WTC11 (cell line): ENCODE results near the gene NUP210. TPM values are rescaled to one million over a fixed set of nuclear protein-coding genes. Genes with fewer than 3 reads are reported as not detected.

Experiments
- ATAC-seq: fragments of 200-7000 bp; cut with Tn5 transposase; 2 replicates; pipeline ENCODE4 v1.10.0; 2021; ENCODE audit warnings: mild to moderate bottlenecking, moderate library complexity
- CTCF ChIA-PET: fragments of 300-600 bp; sonication (Branson Sonifier 250); formaldehyde crosslinking; loops from one replicate; lab custom pipeline; 2021; ENCODE audit warnings: antibody characterized with exemption; lab: Charles Lee
- POLR2A ChIA-PET: fragments of 350-600 bp; sonication (Branson Sonifier 250); formaldehyde crosslinking; loops from one replicate; lab custom pipeline; 2021; ENCODE audit warnings: antibody characterized with exemption; lab: Charles Lee
- DNase-seq: peaks from one replicate; pipeline ENCODE4 v3.0.0; 2021; ENCODE audit warnings: low spot score
- H3K27ac Mint-ChIP-seq: 2 replicates; pipeline ENCODE4 v1.8.0; 2021; ENCODE audit warnings: mixed read lengths
- H3K27me3 Mint-ChIP-seq: 2 replicates; pipeline ENCODE4 v1.8.0; 2021; ENCODE audit warnings: low read depth, mild to moderate bottlenecking, moderate library complexity, mixed read lengths
- H3K36me3 Mint-ChIP-seq: 2 replicates; pipeline ENCODE4 v1.8.0; 2021; ENCODE audit warnings: mixed read lengths
- H3K4me1 Mint-ChIP-seq: 2 replicates; pipeline ENCODE4 v1.8.0; 2022; ENCODE audit warnings: mixed read lengths
- H3K4me3 Mint-ChIP-seq: 2 replicates; pipeline ENCODE4 v1.8.0; 2021; ENCODE audit warnings: mild to moderate bottlenecking, moderate library complexity, mixed read lengths
- H3K9me3 Mint-ChIP-seq: 2 replicates; pipeline ENCODE4 v1.8.0; 2021; ENCODE audit warnings: mixed read lengths
- CBFB ChIP-seq: sonication (generic); formaldehyde crosslinking; IDR thresholded peaks from 2 replicates; pipeline ENCODE4 v1.8.1; 2022; ENCODE audit warnings: mild to moderate bottlenecking, low read depth, missing genetic modification reagents
- CREM ChIP-seq: sonication (generic); formaldehyde crosslinking; IDR thresholded peaks from 2 replicates; pipeline ENCODE4 v1.8.1; 2022; ENCODE audit warnings: mild to moderate bottlenecking, missing genetic modification reagents, moderate library complexity
- FOXJ3 ChIP-seq: sonication (generic); formaldehyde crosslinking; IDR thresholded peaks from 2 replicates; pipeline ENCODE4 v1.9.0; 2021; ENCODE audit warnings: missing genetic modification reagents, mild to moderate bottlenecking, borderline replicate concordance
- GRHL2 ChIP-seq: fragments of 250-450 bp; sonication (Bioruptor Pico); IDR thresholded peaks from 2 replicates; pipeline ENCODE4 v1.8.0; 2022; ENCODE audit warnings: mild to moderate bottlenecking, moderate library complexity; ENCODE audit not compliant: insufficient replicate concordance, severe bottlenecking
- JAZF1 ChIP-seq: fragments of 250-450 bp; sonication (Bioruptor Pico); IDR thresholded peaks from 2 replicates; pipeline ENCODE4 v1.9.0; 2021; ENCODE audit warnings: moderate library complexity, mild to moderate bottlenecking, inconsistent platforms
- NR1H2 ChIP-seq: sonication (generic); formaldehyde crosslinking; IDR thresholded peaks from 2 replicates; pipeline ENCODE4 v1.9.0; 2021; ENCODE audit warnings: mild to moderate bottlenecking, moderate library complexity, missing genetic modification reagents
- NR3C1 ChIP-seq: sonication (generic); formaldehyde crosslinking; conservative IDR thresholded peaks from 2 replicates; pipeline ENCODE4 v1.8.1; 2023; ENCODE audit warnings: low read depth, mild to moderate bottlenecking, missing genetic modification reagents
- OVOL2 ChIP-seq: fragments of 250-450 bp; sonication (Bioruptor Pico); IDR thresholded peaks from 2 replicates; pipeline ENCODE4 v1.9.0; 2021; ENCODE audit warnings: mild to moderate bottlenecking, borderline replicate concordance
- SOX15 ChIP-seq: fragments of 250-450 bp; sonication (Bioruptor Pico); IDR thresholded peaks from 2 replicates; pipeline ENCODE4 v1.9.0; 2021; ENCODE audit warnings: mild to moderate bottlenecking
- SP1 ChIP-seq: sonication (generic); formaldehyde crosslinking; conservative IDR thresholded peaks from 2 replicates; pipeline ENCODE4 v1.8.1; 2022; ENCODE audit warnings: missing genetic modification reagents
- TCF7 ChIP-seq: sonication (generic); formaldehyde crosslinking; IDR thresholded peaks from 2 replicates; pipeline ENCODE4 v1.8.0; 2022; ENCODE audit warnings: mild to moderate bottlenecking, low read depth, missing genetic modification reagents, moderate library complexity
- ZNF423 ChIP-seq: fragments of 250-450 bp; sonication (Bioruptor Pico); IDR thresholded peaks from 2 replicates; pipeline ENCODE4 v2.1.2; 2022; ENCODE audit warnings: mild to moderate bottlenecking, moderate library complexity
- total RNA-seq: library from RNA; stranded (reverse); gene quantifications from 3 replicates; pipeline ENCODE4 v1.2.3, GENCODE V29; 2021
- TF ChIP-seq, protein P1 (sequence below): sonication (generic); formaldehyde crosslinking; IDR thresholded peaks from 2 replicates; pipeline ENCODE4 v1.8.1; 2023; ENCODE audit warnings: mild to moderate bottlenecking, missing genetic modification reagents
- TF ChIP-seq, protein P2 (sequence below): sonication (generic); formaldehyde crosslinking; IDR thresholded peaks from 2 replicates; pipeline ENCODE4 v1.8.0; 2023; ENCODE audit warnings: missing genetic modification reagents, mild to moderate bottlenecking, borderline replicate concordance
- TF ChIP-seq, protein P3 (sequence below): fragments of 250-450 bp; sonication (Bioruptor Pico); IDR thresholded peaks from 2 replicates; pipeline ENCODE4 v1.9.0; 2021; ENCODE audit warnings: mild to moderate bottlenecking
- TF ChIP-seq, protein P4 (sequence below): sonication (generic); formaldehyde crosslinking; IDR thresholded peaks from 2 replicates; pipeline ENCODE4 v1.8.1; 2022; ENCODE audit warnings: low read depth, mild to moderate bottlenecking, moderate library complexity, missing genetic modification reagents, borderline replicate concordance
- TF ChIP-seq, protein P5 (sequence below): sonication (generic); formaldehyde crosslinking; conservative IDR thresholded peaks from 2 replicates; pipeline ENCODE4 v1.8.1; 2022; ENCODE audit warnings: mild to moderate bottlenecking, missing genetic modification reagents
- TF ChIP-seq, protein P6 (sequence below): fragments of 250-450 bp; sonication (Bioruptor Pico); IDR thresholded peaks from 2 replicates; pipeline ENCODE4 v1.9.0; 2021; ENCODE audit warnings: mild to moderate bottlenecking, borderline replicate concordance
- TF ChIP-seq, protein P7 (sequence below): sonication (generic); formaldehyde crosslinking; IDR thresholded peaks from 2 replicates; pipeline ENCODE4 v1.8.0; 2022; ENCODE audit warnings: mild to moderate bottlenecking, missing genetic modification reagents
- TF ChIP-seq, protein P8 (sequence below): sonication (generic); formaldehyde crosslinking; IDR thresholded peaks from 2 replicates; pipeline ENCODE4 v1.8.1; 2023; ENCODE audit warnings: mild to moderate bottlenecking, missing genetic modification reagents, moderate library complexity

The NUP210 gene
- total RNA-seq, 1 experiment from 2014 or later: 59.2 TPM

DNA sequence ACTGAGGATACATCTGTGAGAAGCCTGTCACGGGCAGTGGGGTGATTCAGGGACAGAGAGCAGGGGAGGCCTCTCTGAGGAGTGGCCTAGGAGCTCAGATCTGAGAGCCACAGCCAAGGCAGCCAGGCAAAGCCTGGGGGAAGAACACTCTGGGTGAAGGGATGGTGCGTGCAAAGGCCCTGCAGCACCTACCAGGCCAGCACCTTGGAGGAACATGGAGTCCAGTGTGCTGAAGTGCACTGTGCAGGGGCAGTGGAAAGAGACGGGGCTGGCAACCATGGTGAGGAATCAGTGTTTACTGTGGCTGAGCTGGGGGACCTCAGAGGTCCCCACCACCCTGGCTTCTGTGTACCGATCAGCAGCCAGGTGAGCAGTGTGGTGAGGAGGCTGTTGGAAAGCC lies 48.0 kb downstream of the NUP210 start:
- POLR2A ChIA-PET: no interaction called here
- no peaks in the 10 kb centered on the region for H3K27me3 Mint-ChIP-seq
- DNase-seq: no peak
- H3K9me3 Mint-ChIP-seq: peaks cover 8% of the 10 kb centered on the region
- no peak for ATAC-seq
- no peak for TF ChIP-seq GRHL2
- no peak for TF ChIP-seq OVOL2 (CRISPR knock-in tag)
- TF ChIP-seq, protein P1, sequence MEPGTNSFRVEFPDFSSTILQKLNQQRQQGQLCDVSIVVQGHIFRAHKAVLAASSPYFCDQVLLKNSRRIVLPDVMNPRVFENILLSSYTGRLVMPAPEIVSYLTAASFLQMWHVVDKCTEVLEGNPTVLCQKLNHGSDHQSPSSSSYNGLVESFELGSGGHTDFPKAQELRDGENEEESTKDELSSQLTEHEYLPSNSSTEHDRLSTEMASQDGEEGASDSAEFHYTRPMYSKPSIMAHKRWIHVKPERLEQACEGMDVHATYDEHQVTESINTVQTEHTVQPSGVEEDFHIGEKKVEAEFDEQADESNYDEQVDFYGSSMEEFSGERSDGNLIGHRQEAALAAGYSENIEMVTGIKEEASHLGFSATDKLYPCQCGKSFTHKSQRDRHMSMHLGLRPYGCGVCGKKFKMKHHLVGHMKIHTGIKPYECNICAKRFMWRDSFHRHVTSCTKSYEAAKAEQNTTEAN (CRISPR knock-in tag): no peak
- TF ChIP-seq NR3C1 (CRISPR knock-in tag): no peak
- TF ChIP-seq, protein P2, sequence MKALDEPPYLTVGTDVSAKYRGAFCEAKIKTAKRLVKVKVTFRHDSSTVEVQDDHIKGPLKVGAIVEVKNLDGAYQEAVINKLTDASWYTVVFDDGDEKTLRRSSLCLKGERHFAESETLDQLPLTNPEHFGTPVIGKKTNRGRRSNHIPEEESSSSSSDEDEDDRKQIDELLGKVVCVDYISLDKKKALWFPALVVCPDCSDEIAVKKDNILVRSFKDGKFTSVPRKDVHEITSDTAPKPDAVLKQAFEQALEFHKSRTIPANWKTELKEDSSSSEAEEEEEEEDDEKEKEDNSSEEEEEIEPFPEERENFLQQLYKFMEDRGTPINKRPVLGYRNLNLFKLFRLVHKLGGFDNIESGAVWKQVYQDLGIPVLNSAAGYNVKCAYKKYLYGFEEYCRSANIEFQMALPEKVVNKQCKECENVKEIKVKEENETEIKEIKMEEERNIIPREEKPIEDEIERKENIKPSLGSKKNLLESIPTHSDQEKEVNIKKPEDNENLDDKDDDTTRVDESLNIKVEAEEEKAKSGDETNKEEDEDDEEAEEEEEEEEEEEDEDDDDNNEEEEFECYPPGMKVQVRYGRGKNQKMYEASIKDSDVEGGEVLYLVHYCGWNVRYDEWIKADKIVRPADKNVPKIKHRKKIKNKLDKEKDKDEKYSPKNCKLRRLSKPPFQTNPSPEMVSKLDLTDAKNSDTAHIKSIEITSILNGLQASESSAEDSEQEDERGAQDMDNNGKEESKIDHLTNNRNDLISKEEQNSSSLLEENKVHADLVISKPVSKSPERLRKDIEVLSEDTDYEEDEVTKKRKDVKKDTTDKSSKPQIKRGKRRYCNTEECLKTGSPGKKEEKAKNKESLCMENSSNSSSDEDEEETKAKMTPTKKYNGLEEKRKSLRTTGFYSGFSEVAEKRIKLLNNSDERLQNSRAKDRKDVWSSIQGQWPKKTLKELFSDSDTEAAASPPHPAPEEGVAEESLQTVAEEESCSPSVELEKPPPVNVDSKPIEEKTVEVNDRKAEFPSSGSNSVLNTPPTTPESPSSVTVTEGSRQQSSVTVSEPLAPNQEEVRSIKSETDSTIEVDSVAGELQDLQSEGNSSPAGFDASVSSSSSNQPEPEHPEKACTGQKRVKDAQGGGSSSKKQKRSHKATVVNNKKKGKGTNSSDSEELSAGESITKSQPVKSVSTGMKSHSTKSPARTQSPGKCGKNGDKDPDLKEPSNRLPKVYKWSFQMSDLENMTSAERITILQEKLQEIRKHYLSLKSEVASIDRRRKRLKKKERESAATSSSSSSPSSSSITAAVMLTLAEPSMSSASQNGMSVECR (CRISPR knock-in tag): no peak
- no peak for TF ChIP-seq NR1H2 (CRISPR knock-in tag)
- TF ChIP-seq, protein P3, sequence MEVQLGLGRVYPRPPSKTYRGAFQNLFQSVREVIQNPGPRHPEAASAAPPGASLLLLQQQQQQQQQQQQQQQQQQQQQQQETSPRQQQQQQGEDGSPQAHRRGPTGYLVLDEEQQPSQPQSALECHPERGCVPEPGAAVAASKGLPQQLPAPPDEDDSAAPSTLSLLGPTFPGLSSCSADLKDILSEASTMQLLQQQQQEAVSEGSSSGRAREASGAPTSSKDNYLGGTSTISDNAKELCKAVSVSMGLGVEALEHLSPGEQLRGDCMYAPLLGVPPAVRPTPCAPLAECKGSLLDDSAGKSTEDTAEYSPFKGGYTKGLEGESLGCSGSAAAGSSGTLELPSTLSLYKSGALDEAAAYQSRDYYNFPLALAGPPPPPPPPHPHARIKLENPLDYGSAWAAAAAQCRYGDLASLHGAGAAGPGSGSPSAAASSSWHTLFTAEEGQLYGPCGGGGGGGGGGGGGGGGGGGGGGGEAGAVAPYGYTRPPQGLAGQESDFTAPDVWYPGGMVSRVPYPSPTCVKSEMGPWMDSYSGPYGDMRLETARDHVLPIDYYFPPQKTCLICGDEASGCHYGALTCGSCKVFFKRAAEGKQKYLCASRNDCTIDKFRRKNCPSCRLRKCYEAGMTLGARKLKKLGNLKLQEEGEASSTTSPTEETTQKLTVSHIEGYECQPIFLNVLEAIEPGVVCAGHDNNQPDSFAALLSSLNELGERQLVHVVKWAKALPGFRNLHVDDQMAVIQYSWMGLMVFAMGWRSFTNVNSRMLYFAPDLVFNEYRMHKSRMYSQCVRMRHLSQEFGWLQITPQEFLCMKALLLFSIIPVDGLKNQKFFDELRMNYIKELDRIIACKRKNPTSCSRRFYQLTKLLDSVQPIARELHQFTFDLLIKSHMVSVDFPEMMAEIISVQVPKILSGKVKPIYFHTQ (CRISPR knock-in tag): no peak
- TF ChIP-seq, protein P4, sequence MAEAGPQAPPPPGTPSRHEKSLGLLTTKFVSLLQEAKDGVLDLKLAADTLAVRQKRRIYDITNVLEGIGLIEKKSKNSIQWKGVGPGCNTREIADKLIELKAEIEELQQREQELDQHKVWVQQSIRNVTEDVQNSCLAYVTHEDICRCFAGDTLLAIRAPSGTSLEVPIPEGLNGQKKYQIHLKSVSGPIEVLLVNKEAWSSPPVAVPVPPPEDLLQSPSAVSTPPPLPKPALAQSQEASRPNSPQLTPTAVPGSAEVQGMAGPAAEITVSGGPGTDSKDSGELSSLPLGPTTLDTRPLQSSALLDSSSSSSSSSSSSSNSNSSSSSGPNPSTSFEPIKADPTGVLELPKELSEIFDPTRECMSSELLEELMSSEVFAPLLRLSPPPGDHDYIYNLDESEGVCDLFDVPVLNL (CRISPR knock-in tag): no peak
- TF ChIP-seq, protein P5, sequence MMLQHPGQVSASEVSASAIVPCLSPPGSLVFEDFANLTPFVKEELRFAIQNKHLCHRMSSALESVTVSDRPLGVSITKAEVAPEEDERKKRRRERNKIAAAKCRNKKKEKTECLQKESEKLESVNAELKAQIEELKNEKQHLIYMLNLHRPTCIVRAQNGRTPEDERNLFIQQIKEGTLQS (CRISPR knock-in tag): no peak
- TF ChIP-seq SP1 (CRISPR knock-in tag): no peak
- no peak for TF ChIP-seq ZNF423
- no peak for TF ChIP-seq SOX15
- TF ChIP-seq TCF7 (CRISPR knock-in tag): no peak
- no peak for TF ChIP-seq CBFB (CRISPR knock-in tag)
- TF ChIP-seq, protein P6, sequence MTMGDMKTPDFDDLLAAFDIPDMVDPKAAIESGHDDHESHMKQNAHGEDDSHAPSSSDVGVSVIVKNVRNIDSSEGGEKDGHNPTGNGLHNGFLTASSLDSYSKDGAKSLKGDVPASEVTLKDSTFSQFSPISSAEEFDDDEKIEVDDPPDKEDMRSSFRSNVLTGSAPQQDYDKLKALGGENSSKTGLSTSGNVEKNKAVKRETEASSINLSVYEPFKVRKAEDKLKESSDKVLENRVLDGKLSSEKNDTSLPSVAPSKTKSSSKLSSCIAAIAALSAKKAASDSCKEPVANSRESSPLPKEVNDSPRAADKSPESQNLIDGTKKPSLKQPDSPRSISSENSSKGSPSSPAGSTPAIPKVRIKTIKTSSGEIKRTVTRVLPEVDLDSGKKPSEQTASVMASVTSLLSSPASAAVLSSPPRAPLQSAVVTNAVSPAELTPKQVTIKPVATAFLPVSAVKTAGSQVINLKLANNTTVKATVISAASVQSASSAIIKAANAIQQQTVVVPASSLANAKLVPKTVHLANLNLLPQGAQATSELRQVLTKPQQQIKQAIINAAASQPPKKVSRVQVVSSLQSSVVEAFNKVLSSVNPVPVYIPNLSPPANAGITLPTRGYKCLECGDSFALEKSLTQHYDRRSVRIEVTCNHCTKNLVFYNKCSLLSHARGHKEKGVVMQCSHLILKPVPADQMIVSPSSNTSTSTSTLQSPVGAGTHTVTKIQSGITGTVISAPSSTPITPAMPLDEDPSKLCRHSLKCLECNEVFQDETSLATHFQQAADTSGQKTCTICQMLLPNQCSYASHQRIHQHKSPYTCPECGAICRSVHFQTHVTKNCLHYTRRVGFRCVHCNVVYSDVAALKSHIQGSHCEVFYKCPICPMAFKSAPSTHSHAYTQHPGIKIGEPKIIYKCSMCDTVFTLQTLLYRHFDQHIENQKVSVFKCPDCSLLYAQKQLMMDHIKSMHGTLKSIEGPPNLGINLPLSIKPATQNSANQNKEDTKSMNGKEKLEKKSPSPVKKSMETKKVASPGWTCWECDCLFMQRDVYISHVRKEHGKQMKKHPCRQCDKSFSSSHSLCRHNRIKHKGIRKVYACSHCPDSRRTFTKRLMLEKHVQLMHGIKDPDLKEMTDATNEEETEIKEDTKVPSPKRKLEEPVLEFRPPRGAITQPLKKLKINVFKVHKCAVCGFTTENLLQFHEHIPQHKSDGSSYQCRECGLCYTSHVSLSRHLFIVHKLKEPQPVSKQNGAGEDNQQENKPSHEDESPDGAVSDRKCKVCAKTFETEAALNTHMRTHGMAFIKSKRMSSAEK (CRISPR knock-in tag): no peak
- TF ChIP-seq, protein P7, sequence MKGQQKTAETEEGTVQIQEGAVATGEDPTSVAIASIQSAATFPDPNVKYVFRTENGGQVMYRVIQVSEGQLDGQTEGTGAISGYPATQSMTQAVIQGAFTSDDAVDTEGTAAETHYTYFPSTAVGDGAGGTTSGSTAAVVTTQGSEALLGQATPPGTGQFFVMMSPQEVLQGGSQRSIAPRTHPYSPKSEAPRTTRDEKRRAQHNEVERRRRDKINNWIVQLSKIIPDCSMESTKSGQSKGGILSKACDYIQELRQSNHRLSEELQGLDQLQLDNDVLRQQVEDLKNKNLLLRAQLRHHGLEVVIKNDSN: no peak
- no peak for TF ChIP-seq FOXJ3 (CRISPR knock-in tag)
- TF ChIP-seq, protein P8, sequence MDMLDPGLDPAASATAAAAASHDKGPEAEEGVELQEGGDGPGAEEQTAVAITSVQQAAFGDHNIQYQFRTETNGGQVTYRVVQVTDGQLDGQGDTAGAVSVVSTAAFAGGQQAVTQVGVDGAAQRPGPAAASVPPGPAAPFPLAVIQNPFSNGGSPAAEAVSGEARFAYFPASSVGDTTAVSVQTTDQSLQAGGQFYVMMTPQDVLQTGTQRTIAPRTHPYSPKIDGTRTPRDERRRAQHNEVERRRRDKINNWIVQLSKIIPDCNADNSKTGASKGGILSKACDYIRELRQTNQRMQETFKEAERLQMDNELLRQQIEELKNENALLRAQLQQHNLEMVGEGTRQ (CRISPR knock-in tag): no peak
- no peak for TF ChIP-seq CREM (CRISPR knock-in tag)
- no peak for TF ChIP-seq JAZF1 (CRISPR knock-in tag)
- TF ChIP-seq, all 79 proteins: peak for 0
- Mint-ChIP-seq H3K4me1 (peaks cover 8% of the 10 kb centered on the region), H3K4me3 (no peak overlapping the region), H3K27ac (peak overlapping the region; percentile 78), H3K36me3 (peaks cover 41% of the 10 kb centered on the region)
- CTCF ChIA-PET: no interaction called here
